Right lobe of liver (tissue), 6 donors: Measurements from ENCODE around the gene TMEM215. TPM values are rescaled to one million over a fixed set of nuclear protein-coding genes. Genes with fewer than 3 reads are reported as not detected.

Experiments
- ATAC-seq, 4 donors: fragments of 200-7000 bp; cut with Tn5 transposase; one replicate each; pipeline ENCODE4 v1.9.1; 2020; ENCODE audit warnings: mild to moderate bottlenecking in 4 of 4, moderate library complexity in 4 of 4
- DNase-seq, 3 donors: peaks; one replicate each; pipeline ENCODE4 v3.0.0-alpha.2; 2020
- H3K27ac ChIP-seq, 3 donors: fragments of 200-600 bp; one replicate each; pipeline ENCODE4 v1.8.0; 2022
- H3K27me3 ChIP-seq, 2 donors: fragments of 200-600 bp; one replicate each; pipeline ENCODE4 v1.8.0; 2022
- H3K36me3 ChIP-seq, 4 donors: fragments of 200-600 bp; sonication (generic) in 1 of 4; one replicate each; pipeline versions ENCODE4 v1.5.1 to v1.8.0; 2017 to 2022; ENCODE audit warnings: control low read depth in 1 of 4
- H3K4me1 ChIP-seq, 4 donors: fragments of 200-600 bp; sonication (generic) in 1 of 4; one replicate each; pipeline versions ENCODE4 v1.5.1 to v1.8.0; 2017 to 2022; ENCODE audit warnings: control low read depth in 1 of 4
- H3K4me3 ChIP-seq, 3 donors: fragments of 200-600 bp; one replicate each; pipeline ENCODE4 v1.8.0; 2022
- H3K9me3 ChIP-seq, 4 donors: fragments of 200-600 bp; sonication (generic) in 1 of 4; one replicate each; pipeline versions ENCODE4 v1.5.1 to v1.8.0; 2017 to 2022; ENCODE audit warnings: control low read depth in 1 of 4
- POLR2A ChIP-seq: fragments of 450-650 bp; IDR thresholded peaks from one replicate; pipeline ENCODE4 v1.6.1; 2017; ENCODE audit warnings: antibody characterized with exemption, mild to moderate bottlenecking
- WGBS: methylation state at CpG from one replicate; pipeline ENCODE4 v1.1.6; 2018; ENCODE audit warnings: low coverage, low lambda C conversion rate; ENCODE audit not compliant: insufficient coverage; ENCODE audit errors: missing lambda C conversion rate; 5-methylcytosine and 5-hydroxymethylcytosine counted together
- intact Hi-C, 2 donors: fragments of 100-400 bp; cut with DNase I; formaldehyde crosslinking; loops; one replicate each; pipeline versions ENCODE4 v1.11.2 to v1.14.1; 2022
- total RNA-seq, 6 experiments: library from RNA; depleted of rRNA in 2 of 6; stranded (reverse); fragments of >200 nt in 2 of 6; fragmentation: NEBNext Ultra II Directional in 3 of 6; extraction: Animal tissue kit (Norgen Biotek cat#: 25700) in 3 of 6; gene quantifications; one replicate each; pipeline versions ENCODE4 v1.1.0 to v1.2.4, GENCODE V29; 2016 to 2023
- TF ChIP-seq, protein P1 (sequence below), 4 donors: fragments of 200-600 bp in 3 of 4; fragments of 450-650 bp in 1 of 4; IDR thresholded peaks; one replicate each; pipeline versions ENCODE4 v1.5.1 to v1.8.0; 2016 to 2022; ENCODE audit warnings: antibody characterized with exemption in 4 of 4, mild to moderate bottlenecking in 2 of 4
- donor health status: DM: no; HTN: yes; CAD: no.
- donor health status: DM: no; HTN: no; CAD: no.
- donor health status: DM: no; HTN: no; CAD: no.
- donor health status: DM: no; HTN: yes; CAD: no.
- donor health status: DM: no; HTN: yes; CAD: no.

The TMEM215 gene
- total RNA-seq, 6 experiments from 2014 or later = not detected

DNA sequence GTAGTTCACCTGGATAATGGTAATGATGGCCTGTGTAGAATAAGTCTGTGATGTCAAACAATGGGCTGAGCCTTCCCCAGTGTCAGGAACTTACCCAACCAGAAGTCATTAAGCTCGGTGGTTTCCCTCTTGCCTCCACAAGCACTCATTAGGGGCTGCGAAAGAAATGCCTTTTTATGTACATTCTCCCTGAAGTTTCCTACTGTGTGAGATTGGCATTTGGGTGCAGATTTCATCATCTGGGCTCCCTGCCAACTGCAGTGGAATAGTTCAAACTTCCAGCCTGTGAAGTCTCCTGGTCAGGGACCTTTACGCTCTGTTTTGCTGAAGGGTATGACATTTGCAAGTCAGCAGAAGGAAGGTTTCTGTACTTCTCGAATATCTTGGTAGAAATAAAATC lies 41.6 kb upstream of the TMEM215 start:
- Histone ChIP-seq H3K27ac (no peak overlapping the region), H3K4me1 (no peaks in the 10 kb centered on the region), H3K27me3 (no peaks in the 10 kb centered on the region), H3K9me3 (no peaks in the 10 kb centered on the region), H3K36me3 (no peaks in the 10 kb centered on the region), H3K4me3 (no peak overlapping the region)
- WGBS = 12% methylated on average over 4 of the region's 4 CpGs
- TF ChIP-seq, protein P1, sequence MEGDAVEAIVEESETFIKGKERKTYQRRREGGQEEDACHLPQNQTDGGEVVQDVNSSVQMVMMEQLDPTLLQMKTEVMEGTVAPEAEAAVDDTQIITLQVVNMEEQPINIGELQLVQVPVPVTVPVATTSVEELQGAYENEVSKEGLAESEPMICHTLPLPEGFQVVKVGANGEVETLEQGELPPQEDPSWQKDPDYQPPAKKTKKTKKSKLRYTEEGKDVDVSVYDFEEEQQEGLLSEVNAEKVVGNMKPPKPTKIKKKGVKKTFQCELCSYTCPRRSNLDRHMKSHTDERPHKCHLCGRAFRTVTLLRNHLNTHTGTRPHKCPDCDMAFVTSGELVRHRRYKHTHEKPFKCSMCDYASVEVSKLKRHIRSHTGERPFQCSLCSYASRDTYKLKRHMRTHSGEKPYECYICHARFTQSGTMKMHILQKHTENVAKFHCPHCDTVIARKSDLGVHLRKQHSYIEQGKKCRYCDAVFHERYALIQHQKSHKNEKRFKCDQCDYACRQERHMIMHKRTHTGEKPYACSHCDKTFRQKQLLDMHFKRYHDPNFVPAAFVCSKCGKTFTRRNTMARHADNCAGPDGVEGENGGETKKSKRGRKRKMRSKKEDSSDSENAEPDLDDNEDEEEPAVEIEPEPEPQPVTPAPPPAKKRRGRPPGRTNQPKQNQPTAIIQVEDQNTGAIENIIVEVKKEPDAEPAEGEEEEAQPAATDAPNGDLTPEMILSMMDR (IDR thresholded peaks at IDR 0.05) = no peak
- no peak for TF ChIP-seq POLR2A
- DNase-seq = peak; percentile 57 to 73 (median 61)
- intact Hi-C loops = no loop called here
- peak; percentile 78 to 94 (median 82) for ATAC-seq

DNA sequence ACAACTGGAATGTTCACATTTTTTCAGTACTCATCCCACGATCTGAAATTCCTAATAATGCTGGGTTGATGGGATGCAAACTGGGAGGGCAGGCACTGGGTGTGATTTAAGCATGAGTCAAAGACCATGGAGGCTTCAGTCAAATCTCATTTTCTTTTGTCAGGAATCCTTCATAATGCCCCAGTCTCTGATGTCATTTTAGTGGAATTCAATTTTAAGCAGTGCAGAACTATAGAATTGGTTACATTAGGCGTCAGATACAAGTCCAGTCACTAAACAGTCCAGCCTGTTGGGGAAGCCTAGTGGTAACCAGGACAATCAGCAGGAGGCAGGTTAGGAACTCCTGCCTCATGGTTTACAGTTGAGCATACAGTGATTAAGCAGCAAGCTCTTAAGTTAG lies 41.0 kb upstream of the TMEM215 start:
- Histone ChIP-seq H3K27me3 (no peaks in the 10 kb centered on the region), H3K4me3 (no peak overlapping the region), H3K4me1 (no peaks in the 10 kb centered on the region), H3K36me3 (no peaks in the 10 kb centered on the region), H3K27ac (no peak overlapping the region), H3K9me3 (no peaks in the 10 kb centered on the region)
- no peak for DNase-seq
- intact Hi-C loops = no loop called here
- ATAC-seq = no peak
- TF ChIP-seq, protein P1 (IDR thresholded peaks at IDR 0.05) = no peak
- no peak for TF ChIP-seq POLR2A
- 0% methylated on average over 1 of the region's 2 CpGs for WGBS

DNA sequence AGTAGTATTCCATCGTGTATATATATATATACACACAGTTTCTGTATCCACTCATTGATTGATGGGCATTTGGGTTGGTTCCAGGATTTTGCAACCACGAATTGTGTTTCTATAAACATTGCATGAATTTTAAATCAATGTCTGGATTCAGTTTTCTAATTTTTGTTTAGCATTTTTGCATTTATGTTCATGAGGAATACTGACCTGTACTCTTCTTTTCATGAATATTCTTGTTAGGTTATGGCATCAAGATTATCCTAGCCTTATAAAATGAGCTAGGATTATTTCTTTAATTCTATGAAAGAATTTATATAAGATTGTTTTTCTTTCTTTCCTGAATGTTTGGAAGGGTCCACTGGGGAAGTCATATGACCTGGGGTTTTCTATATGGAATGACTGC lies 35.3 kb upstream of the TMEM215 start:
- WGBS = 22% methylated on average over 2 of the region's 2 CpGs
- no peak for ATAC-seq
- intact Hi-C loops = no loop called here

DNA sequence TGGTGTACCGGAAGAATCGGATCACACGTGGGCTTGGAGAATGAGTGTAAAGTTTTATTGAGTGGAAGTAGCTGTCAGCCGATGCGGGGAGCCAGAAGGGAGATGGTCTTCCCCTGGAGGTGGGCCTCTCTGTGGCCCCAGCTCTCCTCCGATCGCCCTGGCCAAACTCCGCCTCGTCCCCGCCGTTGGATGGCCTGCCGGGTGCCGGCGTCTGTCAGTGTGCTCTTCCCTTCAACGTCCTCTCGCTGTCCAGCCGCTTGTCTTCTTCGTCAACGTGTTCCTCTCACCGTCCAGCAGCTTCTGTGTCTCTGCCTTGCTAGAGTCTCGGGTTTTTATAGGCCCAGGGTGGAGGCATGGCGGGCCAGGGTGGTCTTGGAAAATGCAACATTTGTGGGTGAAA lies 27.6 kb upstream of the TMEM215 start:
- DNase-seq (no peak), ATAC-seq (no peak)
- WGBS = 81% methylated on average over 20 of the region's 22 CpGs
- no peak for TF ChIP-seq POLR2A
- TF ChIP-seq, protein P1 (IDR thresholded peaks at IDR 0.05) = no peak
- no peak overlapping the region for H3K27ac ChIP-seq
- no peaks in the 10 kb centered on the region for H3K9me3 ChIP-seq
- no peaks in the 10 kb centered on the region for H3K36me3 ChIP-seq
- no peak overlapping the region for H3K4me3 ChIP-seq
- H3K4me1 ChIP-seq = no peaks in the 10 kb centered on the region
- no peaks in the 10 kb centered on the region for H3K27me3 ChIP-seq
- intact Hi-C loops = loop anchor here in 1 of 2 donors (10.0 kb wide), 1 partner anchor 59 kb away; no protein-coding TSS in a partner anchor

More for the DNA sequence above, 35.3 kb upstream of the TMEM215 start:
- no peaks in the 10 kb centered on the region for H3K36me3 ChIP-seq
- H3K27ac ChIP-seq = no peak overlapping the region
- H3K4me3 ChIP-seq = no peak overlapping the region
- DNase-seq = no peak
- H3K27me3 ChIP-seq = no peaks in the 10 kb centered on the region
- H3K9me3 ChIP-seq = no peaks in the 10 kb centered on the region
- H3K4me1 ChIP-seq = no peaks in the 10 kb centered on the region
- no peak for TF ChIP-seq POLR2A
- TF ChIP-seq, protein P1 (IDR thresholded peaks at IDR 0.05) = no peak

DNA sequence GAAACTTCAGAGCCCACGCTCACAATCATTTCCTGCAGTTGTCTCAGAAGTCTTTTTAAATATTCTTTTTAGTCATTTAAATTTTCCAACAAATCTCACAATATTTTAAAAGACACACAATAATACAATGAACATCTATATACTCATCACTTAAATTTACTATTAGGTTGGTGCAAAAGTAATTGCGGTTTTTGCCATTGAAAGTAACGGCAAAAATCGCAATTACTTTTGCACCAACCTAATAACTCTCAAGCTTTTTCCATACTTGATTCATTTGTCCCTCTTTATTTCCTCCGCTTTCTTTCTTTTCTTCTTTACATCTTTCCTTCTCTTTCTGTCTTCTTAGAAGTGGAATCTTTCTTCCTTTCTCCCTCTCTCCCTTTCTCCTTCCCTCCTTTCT lies 19.2 kb upstream of the TMEM215 start:
- TF ChIP-seq POLR2A = no peak
- TF ChIP-seq, protein P1 (IDR thresholded peaks at IDR 0.05) = no peak
- Histone ChIP-seq H3K9me3 (no peaks in the 10 kb centered on the region), H3K4me3 (no peak overlapping the region), H3K36me3 (no peaks in the 10 kb centered on the region), H3K4me1 (no peaks in the 10 kb centered on the region), H3K27ac (no peak overlapping the region), H3K27me3 (no peaks in the 10 kb centered on the region)
- ATAC-seq = no peak
- intact Hi-C loops = no loop called here
- WGBS = 69% methylated on average over 5 of the region's 5 CpGs
- no peak for DNase-seq
